ENCODE results near the gene PLTP. TPM values are rescaled to one million over a fixed set of nuclear protein-coding genes. Genes with fewer than 3 reads are reported as not detected.
A peak's percentile ranks its signal among the peaks of the same experiment; 100 is the strongest.
"Not testable (repeated sequence)": the region's sequence is repeated elsewhere in the genome, so short reads cannot be mapped to it uniquely, and the experiment has no call there.

Gene PLTP
- total RNA-seq, 1 experiment from 2014 or later: 42.6 TPM

DNA sequence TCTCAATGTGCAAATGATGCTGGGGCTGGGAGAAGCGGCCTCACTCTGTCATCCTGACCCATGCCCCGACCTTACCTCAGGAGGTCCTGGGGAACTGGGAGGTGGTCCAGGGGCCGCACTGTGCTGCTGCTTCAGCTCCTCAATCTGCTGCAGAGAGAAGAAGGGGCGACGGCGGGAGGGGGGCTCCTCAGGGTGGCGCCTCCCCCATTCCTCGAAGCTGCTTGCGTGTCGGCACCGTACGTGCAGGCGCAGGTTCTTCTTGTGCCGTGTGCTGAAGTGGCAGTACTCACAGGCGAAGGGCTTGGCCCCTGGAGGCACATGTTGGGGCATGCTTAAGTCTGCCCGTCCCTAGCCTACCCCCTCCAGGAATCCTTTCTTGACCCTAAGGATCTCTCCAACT is 47.2 kb upstream of the PLTP start:
- no peaks in the 10 kb centered on the region for H3K4me1 Mint-ChIP-seq (ENCODE audit: low read depth, unreplicated experiment)
- Histone ChIP-seq H3K4me3 (ENCODE audit: low read depth, low read length) (no peak overlapping the region), H3K27me3 (replicated peaks; ENCODE audit: control insufficient read depth, insufficient read depth, low read length) (no peaks in the 10 kb centered on the region), H3K9me3 (no peaks in the 10 kb centered on the region), H3K36me3 (ENCODE audit: control insufficient read depth, insufficient read depth, low read length) (peaks cover 36% of the 10 kb centered on the region), H3K4me1 (no peaks in the 10 kb centered on the region)
- no peaks in the 10 kb centered on the region for H3K27me3 Mint-ChIP-seq (ENCODE audit: insufficient read depth, unreplicated experiment)
- DNase-seq: peak in 1 of 2 experiments; percentile 32
- intact Hi-C loops (cut with micrococcal nuclease; ENCODE audit: unreplicated experiment): no loop called here
- no TSS peak for BruUV-seq (replicated peaks)
- H3K27ac Mint-ChIP-seq (ENCODE audit: unreplicated experiment): no peak overlapping the region
- TF ChIP-seq, protein P1, sequence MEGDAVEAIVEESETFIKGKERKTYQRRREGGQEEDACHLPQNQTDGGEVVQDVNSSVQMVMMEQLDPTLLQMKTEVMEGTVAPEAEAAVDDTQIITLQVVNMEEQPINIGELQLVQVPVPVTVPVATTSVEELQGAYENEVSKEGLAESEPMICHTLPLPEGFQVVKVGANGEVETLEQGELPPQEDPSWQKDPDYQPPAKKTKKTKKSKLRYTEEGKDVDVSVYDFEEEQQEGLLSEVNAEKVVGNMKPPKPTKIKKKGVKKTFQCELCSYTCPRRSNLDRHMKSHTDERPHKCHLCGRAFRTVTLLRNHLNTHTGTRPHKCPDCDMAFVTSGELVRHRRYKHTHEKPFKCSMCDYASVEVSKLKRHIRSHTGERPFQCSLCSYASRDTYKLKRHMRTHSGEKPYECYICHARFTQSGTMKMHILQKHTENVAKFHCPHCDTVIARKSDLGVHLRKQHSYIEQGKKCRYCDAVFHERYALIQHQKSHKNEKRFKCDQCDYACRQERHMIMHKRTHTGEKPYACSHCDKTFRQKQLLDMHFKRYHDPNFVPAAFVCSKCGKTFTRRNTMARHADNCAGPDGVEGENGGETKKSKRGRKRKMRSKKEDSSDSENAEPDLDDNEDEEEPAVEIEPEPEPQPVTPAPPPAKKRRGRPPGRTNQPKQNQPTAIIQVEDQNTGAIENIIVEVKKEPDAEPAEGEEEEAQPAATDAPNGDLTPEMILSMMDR (IDR thresholded peaks at IDR 0.05; ENCODE audit: insufficient read depth in 1 of 2, low read depth in 1 of 2, low read length in 1 of 2, severe bottlenecking in 1 of 2, unreplicated experiment in 1 of 2): no peak
- POLR2A ChIA-PET: no interaction called here
- CTCF ChIA-PET: interaction anchor here (1.0 to 2.7 kb wide), 3 partner anchors 11 to 134 kb away, joined by 3 to 24 read pairs (median 4); partner anchors contain the start of gene PCIF1
- H3K9me3 Mint-ChIP-seq (ENCODE audit: unreplicated experiment): no peaks in the 10 kb centered on the region
- peaks cover 88% of the 10 kb centered on the region for H3K36me3 Mint-ChIP-seq (ENCODE audit: insufficient read depth, unreplicated experiment)
- no peak overlapping the region for H3K4me3 Mint-ChIP-seq (ENCODE audit: unreplicated experiment)

DNA sequence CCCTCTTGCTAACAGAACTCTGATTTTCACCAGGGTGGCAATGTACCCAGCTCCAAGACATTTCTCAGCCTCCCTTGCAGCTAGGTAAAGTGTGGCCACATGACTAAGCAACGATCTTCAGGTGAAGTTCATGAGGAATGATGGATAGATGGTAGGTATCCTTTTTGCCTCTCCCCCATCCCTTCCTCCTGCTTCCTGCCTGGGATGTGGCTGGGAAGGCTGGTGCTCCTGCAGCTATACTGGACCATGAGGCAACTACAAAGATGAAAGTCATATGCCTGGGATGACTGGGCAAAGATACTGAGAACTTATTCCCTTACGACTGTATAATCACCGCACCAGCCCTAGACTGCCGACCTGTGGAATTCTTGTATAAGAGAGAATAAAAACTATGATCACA is 46.6 kb upstream of the PLTP start:
- H3K9me3 Mint-ChIP-seq (ENCODE audit: unreplicated experiment): no peaks in the 10 kb centered on the region
- H3K4me1 ChIP-seq: no peaks in the 10 kb centered on the region
- no peaks in the 10 kb centered on the region for H3K9me3 ChIP-seq
- no peak overlapping the region for H3K4me3 Mint-ChIP-seq (ENCODE audit: unreplicated experiment)
- ChIA-PET POLR2A (no interaction called here), CTCF (interaction anchor here (1.0 to 1.7 kb wide), 3 partner anchors 12 to 133 kb away, joined by 3 to 13 read pairs (median 4); partner anchors contain the start of gene PCIF1)
- DNase-seq: peak in 1 of 2 experiments; percentile 22
- H3K4me1 Mint-ChIP-seq (ENCODE audit: low read depth, unreplicated experiment): no peaks in the 10 kb centered on the region
- BruUV-seq (replicated peaks): no TSS peak
- H3K27ac Mint-ChIP-seq (ENCODE audit: unreplicated experiment): no peak overlapping the region
- no peaks in the 10 kb centered on the region for H3K27me3 ChIP-seq (replicated peaks; ENCODE audit: control insufficient read depth, insufficient read depth, low read length)
- TF ChIP-seq, protein P1 (IDR thresholded peaks at IDR 0.05; ENCODE audit: insufficient read depth in 1 of 2, low read depth in 1 of 2, low read length in 1 of 2, severe bottlenecking in 1 of 2, unreplicated experiment in 1 of 2): no peak
- intact Hi-C loops (cut with micrococcal nuclease; ENCODE audit: unreplicated experiment): no loop called here
- H3K27me3 Mint-ChIP-seq (ENCODE audit: insufficient read depth, unreplicated experiment): no peaks in the 10 kb centered on the region
- no peak overlapping the region for H3K4me3 ChIP-seq (ENCODE audit: low read depth, low read length)
- H3K36me3 Mint-ChIP-seq (ENCODE audit: insufficient read depth, unreplicated experiment): peaks cover 91% of the 10 kb centered on the region
- peaks cover 33% of the 10 kb centered on the region for H3K36me3 ChIP-seq (ENCODE audit: control insufficient read depth, insufficient read depth, low read length)

DNA sequence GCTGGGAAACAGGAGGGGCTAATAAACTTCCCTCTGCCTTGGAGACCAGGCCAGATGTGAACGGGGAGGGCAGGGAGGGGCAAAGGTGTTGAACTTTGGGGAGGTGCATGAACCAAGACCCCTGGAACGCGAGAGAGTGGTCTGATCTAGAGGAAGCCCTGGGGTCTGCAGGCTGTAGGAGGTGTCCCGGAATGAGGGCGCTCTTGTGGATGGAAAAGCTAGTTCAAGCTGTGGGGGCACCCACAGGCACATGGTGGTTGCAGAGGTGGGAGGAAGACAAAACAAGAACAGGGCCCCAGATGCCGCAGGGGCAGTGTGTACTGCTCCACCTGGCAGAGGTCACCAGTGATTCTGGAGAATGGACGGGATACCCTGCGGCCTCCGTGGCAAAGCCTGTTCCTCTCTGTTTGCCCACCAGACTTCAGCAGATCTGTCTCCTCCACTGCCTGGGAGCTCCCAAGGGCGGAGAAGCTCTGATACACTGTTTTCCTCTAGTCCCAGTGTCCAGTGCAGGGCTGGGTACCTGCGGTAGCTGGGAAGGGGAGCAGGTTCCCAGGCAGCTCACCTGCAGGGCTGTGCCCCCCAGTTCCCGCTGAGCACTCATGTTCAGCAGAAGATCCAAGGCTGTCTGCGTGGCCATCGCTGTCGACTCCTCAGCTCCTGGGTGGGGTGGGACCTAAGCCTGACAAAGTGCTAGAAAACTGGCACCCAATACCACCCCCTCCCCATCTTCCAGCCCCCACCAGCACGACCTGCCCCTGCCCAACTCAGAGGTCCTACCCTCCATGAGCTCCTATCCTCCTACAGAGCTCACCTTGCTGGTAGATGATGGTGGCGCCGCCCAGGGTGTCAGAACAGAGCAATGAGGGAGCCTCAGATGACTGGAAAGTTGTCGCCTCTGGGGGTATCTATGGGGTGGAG is 45.3 kb upstream of the PLTP start:
- ChIA-PET POLR2A (interaction anchor here (0.7 to 0.8 kb wide), 2 partner anchors 10 to 22 kb away, joined by 4 to 5 read pairs; no protein-coding TSS in a partner anchor), CTCF (interaction anchor here (1.4 to 1.7 kb wide), 2 partner anchors 13 to 68 kb away, joined by 3 to 13 read pairs; no protein-coding TSS in a partner anchor)
- no peaks in the 10 kb centered on the region for H3K27me3 ChIP-seq (replicated peaks; ENCODE audit: control insufficient read depth, insufficient read depth, low read length)
- Mint-ChIP-seq H3K36me3 (ENCODE audit: insufficient read depth, unreplicated experiment) (peaks cover 88% of the 10 kb centered on the region), H3K27ac (ENCODE audit: unreplicated experiment) (no peak overlapping the region), H3K9me3 (ENCODE audit: unreplicated experiment) (no peaks in the 10 kb centered on the region), H3K4me1 (ENCODE audit: low read depth, unreplicated experiment) (no peaks in the 10 kb centered on the region), H3K4me3 (ENCODE audit: unreplicated experiment) (no peak overlapping the region), H3K27me3 (ENCODE audit: insufficient read depth, unreplicated experiment) (no peaks in the 10 kb centered on the region)
- peaks cover 32% of the 10 kb centered on the region for H3K36me3 ChIP-seq (ENCODE audit: control insufficient read depth, insufficient read depth, low read length)
- no peaks in the 10 kb centered on the region for H3K4me1 ChIP-seq
- intact Hi-C loops (cut with micrococcal nuclease; ENCODE audit: unreplicated experiment): no loop called here
- no peak overlapping the region for H3K4me3 ChIP-seq (ENCODE audit: low read depth, low read length)
- BruUV-seq (replicated peaks): no TSS peak
- peak in 1 of 2 experiments; percentile 43 for DNase-seq
- TF ChIP-seq, protein P1 (IDR thresholded peaks at IDR 0.05; ENCODE audit: insufficient read depth in 1 of 2, low read depth in 1 of 2, low read length in 1 of 2, severe bottlenecking in 1 of 2, unreplicated experiment in 1 of 2): no peak
- H3K9me3 ChIP-seq: no peaks in the 10 kb centered on the region

DNA sequence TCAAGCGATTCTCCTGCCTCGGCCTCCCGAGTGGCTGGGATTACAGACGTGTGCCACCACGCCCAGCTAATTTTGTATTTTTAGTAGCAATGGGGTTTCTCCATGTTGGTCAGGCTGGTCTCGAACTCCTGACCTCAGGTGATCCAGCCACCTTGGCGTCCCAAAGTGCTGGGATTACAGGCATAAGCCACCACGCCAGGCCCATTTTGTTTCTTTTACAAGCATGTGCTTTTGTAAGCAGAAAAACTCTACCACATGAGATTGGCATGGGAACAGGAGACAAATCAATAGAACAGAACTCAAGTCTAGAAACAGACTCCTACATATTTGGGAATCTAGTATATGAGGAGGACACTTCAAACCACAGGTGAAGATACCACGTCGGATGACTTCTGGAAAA is 44.4 kb upstream of the PLTP start:
- BruUV-seq (replicated peaks); H3K4me3 Mint-ChIP-seq (ENCODE audit: unreplicated experiment); H3K4me1 Mint-ChIP-seq (ENCODE audit: low read depth, unreplicated experiment); H3K4me3 ChIP-seq (ENCODE audit: low read depth, low read length); H3K27ac Mint-ChIP-seq (ENCODE audit: unreplicated experiment); POLR2A ChIA-PET; intact Hi-C loops (cut with micrococcal nuclease; ENCODE audit: unreplicated experiment); H3K9me3 Mint-ChIP-seq (ENCODE audit: unreplicated experiment); H3K27me3 ChIP-seq (replicated peaks; ENCODE audit: control insufficient read depth, insufficient read depth, low read length); H3K27me3 Mint-ChIP-seq (ENCODE audit: insufficient read depth, unreplicated experiment); CTCF ChIA-PET; H3K4me1 ChIP-seq; H3K9me3 ChIP-seq: not testable (repeated sequence)
- H3K36me3 ChIP-seq (ENCODE audit: control insufficient read depth, insufficient read depth, low read length): peaks cover 33% of the 10 kb centered on the region
- H3K36me3 Mint-ChIP-seq (ENCODE audit: insufficient read depth, unreplicated experiment): peaks cover 88% of the 10 kb centered on the region
- peak in 1 of 2 experiments; percentile 20 for DNase-seq
